K562 (cell line): ENCODE measurements around the gene SH3D19. TPM values are rescaled to one million over a fixed set of nuclear protein-coding genes. Genes with fewer than 3 reads are reported as not detected.

ENCODE experiments used
- ATAC-seq: fragments of 200-7000 bp; cut with Tn5 transposase; 3 replicates; pipeline ENCODE4 v1.9.1; 2020; ENCODE audit warnings: moderate library complexity
- BruUV-seq: library from RNA; stranded (reverse); fragments of 400-500 nt; replicated peaks from 2 replicates; lab custom pipeline; 2021; lab: Mats Ljungman, UMichigan
- CTCF ChIA-PET: fragments of 300-600 bp; formaldehyde crosslinking; extraction: SDS; loops from one replicate; lab custom pipeline; 2021; ENCODE audit warnings: low intra/inter-chr PET ratio; lab: Yijun Ruan, JAX
- POLR2A ChIA-PET: fragments of 300-600, 350-650 bp; sonication (Branson Sonifier 250); formaldehyde crosslinking; extraction: SDS; loops from one replicate; lab custom pipeline; 2021; ENCODE audit warnings: antibody characterized with exemption, inconsistent platforms; lab: Yijun Ruan, JAX
- DNase-seq, 4 experiments: peaks; one replicate each; pipeline versions ENCODE4 v3.0.0 to v3.0.0-alpha.2; 2011 to 2018; ENCODE audit warnings: low spot score in 3 of 4, mixed read lengths in 3 of 4; ENCODE audit errors: extremely low read depth in 1 of 4
- FAIRE-seq: peaks from 2 replicates; lab custom pipeline; 2011; peaks lifted over from hg19 to GRCh38; lab: Jason Lieb, UNC
- H2AFZ ChIP-seq: 2 replicates; pipeline ENCODE4 v1.6.0; 2011; ENCODE audit warnings: low read depth, low read length, control low read depth, inconsistent platforms
- H3K27ac ChIP-seq: fragments of 200-600 bp; 3 replicates; pipeline ENCODE4 v1.8.0; 2011; ENCODE audit warnings: low read depth, mild to moderate bottlenecking, control low read depth, inconsistent platforms, low read length, moderate library complexity, mixed read lengths; ENCODE audit errors: extremely low read depth
- H3K27me3 ChIP-seq, 2 experiments: fragments of 300-600 bp in 1 of 2; 2 replicates in 1 of 2; 3 replicates in 1 of 2; pipeline versions ENCODE4 v1.6.0 to v1.8.0; 2011; ENCODE audit warnings: inconsistent platforms in 2 of 2, low read length in 2 of 2, mild to moderate bottlenecking in 1 of 2, mixed read lengths in 1 of 2, moderate library complexity in 1 of 2; ENCODE audit not compliant: control insufficient read depth in 2 of 2, insufficient read depth in 2 of 2
- H3K36me3 ChIP-seq: fragments of 300-600 bp; 3 replicates; pipeline ENCODE4 v1.8.0; 2011; ENCODE audit warnings: mild to moderate bottlenecking, low read length, inconsistent platforms; ENCODE audit not compliant: control insufficient read depth, insufficient read depth
- H3K4me1 ChIP-seq, 2 experiments: fragments of 200-600 bp in 1 of 2; replicated peaks in 1 of 2; 2 replicates in 1 of 2; 3 replicates in 1 of 2; pipeline versions ENCODE4 v1.5.1 to v1.8.0; 2011; ENCODE audit warnings: inconsistent platforms in 2 of 2, low read length in 2 of 2, mild to moderate bottlenecking in 1 of 2, mixed read lengths in 1 of 2, moderate library complexity in 1 of 2; ENCODE audit not compliant: control insufficient read depth in 2 of 2, insufficient read depth in 2 of 2
- H3K4me2 ChIP-seq: 2 replicates; pipeline ENCODE4 v1.6.1; 2011; ENCODE audit warnings: low read length, control low read depth, inconsistent platforms, mixed read lengths; ENCODE audit not compliant: insufficient read depth
- H3K4me3 ChIP-seq: fragments of 200-600 bp; sonication (generic), shearing (Covaris generic); 2 replicates; pipeline ENCODE4 v1.5.1; 2016; ENCODE audit warnings: control low read depth, inconsistent platforms
- H3K79me2 ChIP-seq: fragments of 200-600 bp; 3 replicates; pipeline ENCODE4 v1.8.0; 2011; ENCODE audit warnings: low read length, inconsistent platforms; ENCODE audit not compliant: control insufficient read depth, insufficient read depth
- H3K9ac ChIP-seq, 2 experiments: 2 replicates each; pipeline versions ENCODE4 v1.6.0 to v1.6.1; 2011; ENCODE audit warnings: low read depth in 2 of 2, low read length in 2 of 2, control low read depth in 1 of 2, inconsistent platforms in 1 of 2, mild to moderate bottlenecking in 1 of 2, mixed read lengths in 1 of 2; ENCODE audit not compliant: insufficient read depth in 1 of 2
- H3K9me1 ChIP-seq: one replicate; pipeline ENCODE4 v1.6.0; 2011; ENCODE audit warnings: inconsistent platforms, mild to moderate bottlenecking, low read length, moderate library complexity; ENCODE audit not compliant: control insufficient read depth, insufficient read depth
- H3K9me3 ChIP-seq: replicated peaks from 2 replicates; pipeline ENCODE4 v1.5.1; 2011; ENCODE audit warnings: low read depth, low read length, inconsistent platforms; ENCODE audit not compliant: control insufficient read depth, insufficient read depth
- H4K20me1 ChIP-seq: replicated peaks from 2 replicates; pipeline ENCODE4 v1.6.1; 2011; ENCODE audit warnings: low read length, inconsistent platforms, mixed read lengths; ENCODE audit not compliant: control insufficient read depth, insufficient read depth
- ATF3 ChIP-seq, 2 experiments: fragments of 450-650 bp in 1 of 2; sonication (generic) in 1 of 2; formaldehyde crosslinking in 1 of 2; IDR thresholded peaks in 1 of 2; conservative IDR thresholded peaks in 1 of 2; 2 replicates each; pipeline versions ENCODE4 v1.6.1 to v1.8.1; 2016 to 2023; ENCODE audit warnings: mild to moderate bottlenecking in 2 of 2, moderate library complexity in 2 of 2, inconsistent platforms in 1 of 2, missing genetic modification reagents in 1 of 2
- CTBP1 ChIP-seq: fragments of 450-650 bp; IDR thresholded peaks from 2 replicates; pipeline ENCODE4 v1.6.1; 2016; ENCODE audit warnings: borderline replicate concordance
- GATA2 ChIP-seq: sonication (generic); formaldehyde crosslinking; IDR thresholded peaks from 2 replicates; pipeline ENCODE4 v1.4.0; 2020; ENCODE audit warnings: mild to moderate bottlenecking, missing genetic modification reagents
- LARP7 ChIP-seq: fragments of 450-650 bp; IDR thresholded peaks from 2 replicates; pipeline ENCODE4 v1.6.1; 2016
- MEIS2 ChIP-seq: fragments of 450-650 bp; IDR thresholded peaks from 2 replicates; pipeline ENCODE4 v1.6.1; 2014; ENCODE audit warnings: mild to moderate bottlenecking; ENCODE audit not compliant: partially characterized antibody
- OTX1 ChIP-seq: fragments of 450-650 bp; formaldehyde crosslinking; IDR thresholded peaks from 2 replicates; pipeline ENCODE4 v1.4.0; 2022; ENCODE audit warnings: mild to moderate bottlenecking
- RERE ChIP-seq: sonication (generic); formaldehyde crosslinking; IDR thresholded peaks from 2 replicates; pipeline ENCODE4 v1.8.0; 2023; ENCODE audit warnings: missing genetic modification reagents, mild to moderate bottlenecking, borderline replicate concordance
- VEZF1 ChIP-seq: fragments of 200-800 bp; sonication (Bioruptor generic); IDR thresholded peaks from 2 replicates; pipeline ENCODE4 v1.6.1; 2017; ENCODE audit warnings: missing genetic modification characterization, missing compliant biosample characterization
- ZBED1 ChIP-seq: IDR thresholded peaks from 2 replicates; pipeline ENCODE4 v1.6.1; 2014
- WGBS: fragments of 100-300 bp; shearing (Covaris generic); methylation state at CpG from one replicate; pipeline ENCODE4 v1.1.6; 2016; ENCODE audit warnings: low coverage, mixed read lengths; ENCODE audit not compliant: insufficient coverage; ENCODE audit errors: missing lambda C conversion rate; 5-methylcytosine and 5-hydroxymethylcytosine counted together
- in situ Hi-C: fragments of 300-500 bp; cut with MboI; formaldehyde crosslinking; loops from 4 replicates; pipeline ENCODE4 v1.15.0; 2018; ENCODE audit warnings: inconsistent platforms, mixed read lengths
- intact Hi-C: fragments of 100-400 bp; cut with micrococcal nuclease; formaldehyde crosslinking; loops from 2 replicates; pipeline ENCODE4 v1.14.2; 2022
- polyA plus RNA-seq, 8 experiments: library from polyadenylated mRNA; depleted of rRNA in 4 of 8; stranded (reverse) in 5 of 8; unstranded in 3 of 8; fragments of >200 nt; fragmentation: Nextera tagmentation in 2 of 8; fragmentation: Illumina TruSeq in 1 of 8; extraction: Ambion mirVana in 2 of 8; extraction: Trizol in 1 of 8; gene quantifications; 2 replicates each; pipeline versions ENCODE4 v1.2.1 to v1.2.3, GENCODE V29; 2011 to 2014; ENCODE audit warnings: inconsistent platforms in 1 of 8, missing spikeins in 1 of 8
- total RNA-seq, 7 experiments: library from RNA; depleted of rRNA in 6 of 7; stranded (reverse); fragments of >200 nt in 6 of 7; fragmentation: Illumina TruSeq in 2 of 7; extraction: Trizol in 2 of 7; gene quantifications; 2 replicates each; pipeline versions ENCODE4 v1.2.1 to v1.2.3, GENCODE V29; 2011 to 2021; ENCODE audit warnings: low replicate concordance in 1 of 7

The SH3D19 gene
- total and polyA plus RNA-seq, 9 of the 15 experiments (the other 6 are each of a cell fraction or from before 2014, with no cell fraction given): 0.42 to 2.2 (median 1.1) TPM; not detected in 6

GRCh38 chr4:151356510-151356909 is 31.1 kb upstream of the SH3D19 start:
- POLR2A ChIA-PET: no interaction called here
- Histone ChIP-seq H2AFZ (no peak overlapping the region), H3K9ac (no peak overlapping the region), H3K27me3 (no peaks in the 10 kb centered on the region; a peak in 2 of 5 replicates), H3K4me2 (no peak overlapping the region), H3K79me2 (no peaks in the 10 kb centered on the region), H4K20me1 (no peaks in the 10 kb centered on the region), H3K9me1 (no peaks in the 10 kb centered on the region), H3K27ac (no peak overlapping the region), H3K4me3 (no peak overlapping the region), H3K36me3 (no peaks in the 10 kb centered on the region), H3K9me3 (no peaks in the 10 kb centered on the region), H3K4me1 (no peaks in the 10 kb centered on the region)
- FAIRE-seq (no peak), DNase-seq (no peak), ATAC-seq (no peak)
- no peak for TF ChIP-seq RERE (CRISPR knock-in tag)
- no peak for TF ChIP-seq ATF3 (IDR thresholded peaks at IDR 0.05)
- no peak for TF ChIP-seq ATF3 (CRISPR knock-in tag; conservative IDR thresholded peaks at IDR 0.05)
- TF ChIP-seq GATA2 (CRISPR knock-in tag): no peak
- no peak for TF ChIP-seq LARP7
- no peak for TF ChIP-seq MEIS2
- no peak for TF ChIP-seq ZBED1
- TF ChIP-seq CTBP1: no peak
- no peak for TF ChIP-seq VEZF1 (CRISPR knock-in tag)
- TF ChIP-seq OTX1 (CRISPR knock-in tag): no peak
- CTCF ChIA-PET: no interaction called here
- 0% methylated on average over 1 of the region's 1 CpG for WGBS
- intact Hi-C loops: no loop called here
- no TSS peak for BruUV-seq
- in situ Hi-C loops: no loop called here
